ENCODE data around the gene DNMT3A.

Gene DNMT3A

DNA sequence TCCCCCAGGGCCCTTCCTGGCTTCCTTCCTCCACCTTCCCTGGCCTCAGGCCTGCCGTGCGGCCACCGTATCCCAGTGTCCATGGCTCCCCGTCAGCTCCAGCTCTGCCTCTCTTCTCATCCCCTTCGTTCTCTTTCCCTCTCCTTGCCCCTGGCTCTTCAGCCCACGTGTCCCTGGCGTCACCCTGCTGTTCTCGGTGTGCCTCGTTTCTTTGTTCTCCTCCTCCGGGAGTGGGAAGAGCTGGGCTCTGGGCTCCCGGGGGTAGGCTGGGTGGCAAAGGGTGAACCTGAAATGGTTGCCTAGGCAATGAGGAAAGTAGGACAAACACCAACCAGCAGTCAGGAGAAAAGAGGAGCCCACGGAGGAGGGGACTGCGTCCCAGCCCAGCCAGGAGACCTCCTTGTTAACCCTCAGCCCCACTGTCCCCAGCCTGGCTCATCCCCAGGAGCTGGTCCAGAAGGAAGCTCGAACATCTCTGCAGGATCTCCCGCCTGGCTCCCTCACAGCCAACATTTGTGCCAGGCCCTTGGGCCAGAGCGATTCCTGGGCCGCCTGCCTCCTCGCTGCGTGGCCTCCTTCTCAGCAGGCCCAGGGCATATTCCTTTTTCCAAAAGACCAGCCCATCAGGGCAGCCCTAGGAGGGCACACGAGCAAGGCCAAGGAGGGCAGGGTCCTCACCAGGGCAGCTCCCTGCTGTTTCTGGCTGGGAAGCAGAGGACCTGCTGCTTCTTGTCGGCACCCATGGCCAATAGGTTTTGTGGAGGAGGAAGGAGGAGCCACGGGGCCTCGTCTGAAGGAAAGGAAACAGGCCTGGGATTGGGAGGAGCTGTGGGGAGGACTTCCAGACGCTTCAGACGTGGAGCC, 30.9 kb upstream of the DNMT3A start:
- no peak for DNase-seq

DNA sequence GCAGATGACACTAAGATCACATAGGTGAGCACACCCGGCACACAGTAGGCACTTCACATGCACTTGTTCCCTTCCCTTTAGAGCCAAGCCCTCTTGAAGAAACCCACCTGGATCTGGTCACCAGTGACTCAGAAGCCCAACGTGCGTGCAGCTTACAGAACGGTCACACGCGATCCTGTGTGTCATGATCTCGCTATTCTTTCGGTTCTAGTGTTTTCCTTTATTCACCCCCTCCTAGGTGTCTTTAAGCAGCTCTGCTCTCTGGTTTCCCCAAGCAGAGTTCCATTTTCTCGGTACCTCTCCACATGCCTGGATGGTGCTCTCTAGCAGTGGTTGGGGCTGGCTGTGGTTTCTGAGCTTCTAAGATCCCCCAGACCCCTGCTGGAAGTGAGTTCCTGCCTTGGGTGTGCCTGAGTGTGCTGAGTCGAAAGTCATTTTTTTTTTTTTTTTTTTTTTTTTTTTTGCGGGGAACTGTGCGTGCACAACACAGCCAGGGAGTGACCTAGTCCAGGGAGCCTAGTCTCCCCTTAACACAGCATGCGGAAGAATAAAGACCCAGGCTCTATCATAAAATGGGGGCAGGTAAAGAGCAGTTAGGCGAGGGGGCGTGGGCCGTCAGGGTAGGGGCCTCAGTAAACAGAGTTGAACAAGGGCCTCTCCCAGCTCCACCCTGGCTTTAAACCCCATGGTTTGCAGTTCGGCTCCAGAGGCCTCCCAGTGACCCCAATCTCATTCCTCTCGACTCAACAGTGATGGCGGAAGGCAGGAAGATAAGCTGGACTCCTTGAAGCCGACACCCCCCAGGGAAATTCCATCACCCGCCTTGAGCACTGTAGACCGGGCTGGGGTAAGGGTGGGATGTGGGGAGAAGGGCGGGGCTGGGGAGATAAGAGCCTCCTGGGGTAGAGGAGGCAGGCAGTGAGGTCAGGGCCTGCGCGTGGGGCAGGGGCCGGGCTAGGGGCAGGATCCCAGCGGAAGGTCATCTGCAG, 29.8 kb upstream of the DNMT3A start:
- DNase-seq, result no peak

DNA sequence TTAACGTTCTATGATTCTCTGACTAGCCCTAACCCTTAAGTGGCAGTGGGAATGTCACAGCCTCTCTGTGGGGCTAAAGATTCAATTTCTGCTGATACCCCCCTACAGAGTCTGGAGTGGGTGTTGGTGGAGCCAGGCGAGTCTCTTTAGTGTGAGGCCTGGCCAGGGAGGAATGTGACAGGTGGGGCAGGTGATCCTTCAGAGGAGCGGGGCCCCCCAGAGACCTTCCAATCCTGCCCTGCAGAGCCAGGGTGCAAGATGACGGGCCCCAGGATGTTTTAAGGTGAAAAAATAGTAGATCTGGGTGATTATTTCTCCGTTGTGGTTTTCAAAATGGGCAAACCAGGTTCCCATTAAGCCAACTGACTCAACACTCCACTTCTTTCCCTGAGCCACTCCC, 28.2 kb upstream of the DNMT3A start:
- no peak for DNase-seq

DNA sequence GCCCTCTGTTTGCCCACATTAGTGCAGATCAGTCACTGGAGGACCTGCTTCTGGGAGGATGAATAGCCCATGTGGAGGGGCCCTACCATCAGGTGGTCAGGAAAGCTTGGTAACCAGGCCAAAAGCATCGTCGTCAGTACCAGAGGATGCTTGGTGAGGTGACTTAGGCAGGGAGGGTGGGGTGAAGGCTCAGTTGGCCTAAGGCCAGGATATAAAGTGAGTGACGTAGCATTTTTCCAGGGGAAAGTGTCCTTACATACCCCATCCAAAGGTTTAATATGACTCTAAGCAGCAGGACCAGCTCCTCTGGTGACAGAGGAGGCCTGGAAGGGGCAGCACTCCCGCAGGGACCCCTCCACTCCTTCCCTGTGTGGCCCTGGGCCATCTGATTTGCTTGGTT, 27.7 kb upstream of the DNMT3A start:
- no peak for DNase-seq

DNA sequence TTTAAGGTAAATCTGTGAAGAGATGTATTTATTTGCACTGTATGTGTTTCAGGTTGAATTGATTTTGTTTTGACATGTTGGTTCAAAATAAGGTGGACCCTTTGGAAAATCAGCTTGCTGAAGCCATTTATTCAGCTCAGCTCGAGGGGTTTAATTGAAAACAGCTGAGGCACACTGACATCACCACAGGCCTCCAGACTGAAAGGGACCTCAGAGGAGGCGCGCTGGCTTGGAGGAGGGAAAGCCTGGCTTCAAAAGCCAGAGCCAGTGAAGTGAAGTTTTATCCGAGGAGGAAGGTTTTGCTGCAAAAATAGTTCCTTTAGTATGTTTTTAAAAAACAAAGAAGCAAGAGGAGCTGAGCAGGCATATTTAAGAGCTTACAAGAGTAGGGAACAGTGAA, 26.9 kb upstream of the DNMT3A start:
- no peak for DNase-seq

DNA sequence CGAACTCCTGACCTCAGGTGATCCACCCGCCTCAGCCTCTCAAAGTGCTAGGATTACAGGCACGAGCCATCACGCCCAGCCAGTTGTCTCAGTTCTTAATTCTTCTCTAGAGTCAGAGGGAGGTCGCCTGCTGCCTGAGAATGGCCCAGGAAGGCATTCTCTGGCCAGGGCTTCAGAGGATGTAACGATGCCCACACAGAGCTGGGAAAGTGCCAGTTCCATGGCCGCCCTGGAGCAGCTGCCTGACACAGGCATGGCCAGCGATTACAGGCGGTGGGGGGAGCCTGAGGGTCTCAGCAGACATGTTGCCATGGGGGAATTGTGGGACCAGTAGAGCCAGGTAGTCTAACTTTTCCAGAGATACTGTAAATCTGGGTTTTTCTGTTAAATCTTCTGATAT, 25.6 kb upstream of the DNMT3A start:
- no peak for DNase-seq

DNA sequence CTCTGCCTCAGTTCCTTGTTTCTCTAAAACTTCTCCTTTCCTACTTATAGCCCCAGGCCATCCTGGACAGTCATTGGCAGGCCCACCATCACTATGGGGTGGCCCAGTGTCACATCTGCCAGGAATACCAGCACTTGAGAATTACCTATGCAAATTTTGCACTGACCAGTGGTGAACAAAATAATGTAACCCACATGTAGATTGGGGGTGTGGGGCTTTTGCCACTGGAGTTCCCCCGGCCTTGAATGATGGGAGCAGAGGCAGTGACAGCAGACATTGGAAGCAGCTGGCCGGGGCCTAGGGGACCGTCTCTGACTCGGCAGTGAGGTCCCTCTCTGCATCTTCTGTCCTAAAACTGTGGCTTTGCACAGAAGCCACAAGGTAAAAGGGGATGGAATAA, 24.9 kb upstream of the DNMT3A start:
- DNase-seq, result no peak

DNA sequence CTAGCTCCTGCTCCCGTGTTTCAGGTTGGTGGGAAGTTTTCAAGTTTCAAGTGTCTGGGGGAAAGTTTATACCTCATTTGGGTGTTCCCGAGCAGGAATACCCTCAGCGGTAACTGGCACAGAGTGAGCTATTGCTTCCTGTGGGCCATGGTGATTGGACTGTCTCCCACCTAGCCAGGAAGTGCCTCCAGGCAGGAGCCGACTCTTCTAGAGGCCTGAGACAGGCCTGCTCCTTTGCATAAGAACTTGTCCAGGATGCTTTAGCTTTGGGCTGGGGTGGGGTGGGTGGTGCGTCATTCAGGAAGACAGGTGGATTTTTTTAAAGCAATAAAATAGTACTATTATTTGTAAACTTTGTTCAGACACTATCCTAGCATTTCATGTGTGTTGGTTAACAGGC, 23.5 kb upstream of the DNMT3A start:
- no peak for DNase-seq

DNA sequence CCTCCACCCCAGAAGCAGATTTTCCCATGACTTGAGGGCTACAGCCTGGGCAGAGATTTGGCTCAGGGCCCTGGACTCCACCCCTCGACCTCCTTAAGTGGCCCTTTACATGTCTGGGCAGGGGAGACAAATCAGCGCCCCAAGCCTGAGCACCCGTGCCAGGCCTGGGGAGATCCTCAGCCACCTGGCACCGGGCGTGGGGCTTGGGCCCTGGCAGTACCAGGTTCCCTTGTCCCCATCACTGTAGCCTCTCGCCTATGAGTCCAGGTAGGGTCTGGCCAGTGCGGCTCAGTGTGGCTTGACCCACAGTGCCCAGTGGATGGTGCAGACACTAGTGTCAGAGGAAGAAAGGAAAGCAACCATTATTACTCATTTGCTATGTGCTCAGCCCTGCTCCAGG, 22.0 kb upstream of the DNMT3A start:
- DNase-seq, result peak; percentile 66

DNA sequence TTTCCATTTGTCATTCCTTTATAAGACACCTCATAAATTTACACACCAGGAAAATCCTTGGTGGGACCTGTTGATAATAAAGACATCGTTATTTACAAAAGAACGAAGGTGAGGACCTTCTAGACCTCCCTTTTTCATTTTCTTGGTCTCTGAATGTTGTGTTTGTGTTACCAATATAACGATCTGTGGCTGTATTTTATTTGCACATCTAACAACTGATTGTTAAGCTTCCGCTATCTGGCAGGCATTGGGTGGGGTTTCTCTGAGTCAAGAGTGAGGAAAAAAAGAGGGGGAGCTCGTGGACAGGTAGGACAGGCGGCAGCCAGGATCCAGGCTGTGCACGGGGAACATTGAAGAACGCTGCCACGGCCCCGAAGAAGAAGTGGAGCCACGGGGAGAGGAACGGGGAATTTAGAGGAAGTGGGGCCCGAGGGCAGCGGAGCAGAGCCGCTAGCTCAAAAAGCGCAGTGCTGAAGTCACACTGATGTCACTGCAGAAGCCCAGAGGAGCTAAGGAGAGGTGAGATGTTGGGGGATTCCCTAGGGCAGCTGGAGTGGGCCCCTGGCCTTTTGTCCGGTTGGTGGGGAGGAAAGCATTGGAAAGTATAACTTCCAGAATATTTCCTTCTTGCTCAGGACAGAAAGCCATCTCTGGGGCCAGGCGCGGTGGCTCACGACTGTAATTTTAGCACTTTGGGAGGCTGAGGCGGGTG, 20.9 kb upstream of the DNMT3A start:
- no peak for DNase-seq

DNA sequence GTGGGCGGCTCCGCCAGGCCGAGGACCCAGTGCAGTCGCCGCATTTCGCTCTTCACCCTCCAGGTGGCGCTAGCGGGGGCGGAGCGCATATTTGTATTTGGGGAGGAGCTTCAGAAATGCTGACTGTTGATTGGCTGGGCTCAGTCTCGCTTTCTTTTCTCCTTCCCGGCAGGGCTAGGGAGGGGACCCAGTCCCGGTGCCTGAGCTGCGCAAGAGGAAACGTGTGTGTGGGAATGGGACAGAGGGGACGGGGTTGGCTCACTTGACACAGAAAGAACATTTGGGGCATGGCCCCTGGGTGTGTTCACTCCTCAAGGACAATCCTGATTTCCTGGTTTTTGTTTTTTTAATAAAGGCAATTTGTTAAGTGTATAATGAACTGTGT, 20.3 kb upstream of the DNMT3A start:
- no peak for DNase-seq

DNA sequence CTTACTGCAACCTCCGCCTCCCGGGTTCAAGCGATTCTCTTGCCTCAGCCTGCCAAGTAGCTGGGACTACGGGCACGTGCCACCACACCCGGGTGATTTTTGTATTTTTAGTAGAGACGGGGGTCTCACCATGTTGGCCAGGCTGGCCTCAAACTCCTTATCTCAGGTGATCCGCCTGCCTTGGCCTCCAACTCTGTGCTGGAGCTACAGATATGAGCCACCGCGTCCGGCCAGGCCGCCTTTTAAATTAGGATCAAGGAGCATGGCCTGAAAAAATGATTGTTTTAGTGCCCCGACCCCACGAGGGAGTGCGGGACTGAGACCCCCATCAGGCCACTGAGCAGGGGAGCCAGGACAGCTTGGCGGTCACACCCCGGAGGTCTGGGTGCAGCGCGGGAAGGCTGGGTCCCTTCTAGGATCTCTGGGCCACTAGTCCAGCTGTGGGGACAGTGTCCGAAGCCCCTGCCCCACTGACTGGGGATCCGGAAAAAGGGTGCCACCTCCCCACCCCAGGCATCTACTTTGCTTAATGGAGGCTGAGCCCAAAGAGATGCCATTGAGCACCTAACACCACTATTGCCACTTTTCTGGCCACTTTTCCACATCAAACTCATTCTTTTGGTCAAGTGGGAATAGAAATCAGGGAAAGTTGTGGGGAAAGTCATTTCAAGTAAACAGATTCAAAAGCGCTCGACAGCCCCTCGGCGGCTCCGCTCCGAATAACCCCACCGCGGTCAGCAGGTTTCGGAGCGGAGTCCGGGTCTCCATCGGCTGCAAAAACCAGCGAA, 19.7 kb upstream of the DNMT3A start:
- no peak for DNase-seq

DNA sequence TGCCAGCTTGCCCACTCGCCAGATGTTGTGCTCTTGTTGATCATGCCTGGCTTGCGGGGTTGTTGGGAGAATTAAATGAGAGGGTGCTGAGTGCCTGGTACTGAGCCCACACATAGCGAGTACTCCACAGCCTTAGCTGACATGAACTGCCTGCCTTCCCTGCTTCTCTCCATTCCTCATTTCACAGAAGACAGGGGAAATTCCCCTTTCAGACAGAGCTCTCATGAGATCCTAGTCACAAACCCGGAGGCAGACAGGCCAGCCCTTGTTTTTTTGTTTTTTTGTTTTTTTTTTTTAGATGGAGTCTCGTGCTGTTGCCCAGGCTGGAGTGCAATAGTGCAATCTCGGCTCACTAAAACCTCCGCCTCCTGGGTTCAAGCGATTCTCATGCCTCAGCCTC, 17.1 kb upstream of the DNMT3A start:
- no peak for DNase-seq

DNA sequence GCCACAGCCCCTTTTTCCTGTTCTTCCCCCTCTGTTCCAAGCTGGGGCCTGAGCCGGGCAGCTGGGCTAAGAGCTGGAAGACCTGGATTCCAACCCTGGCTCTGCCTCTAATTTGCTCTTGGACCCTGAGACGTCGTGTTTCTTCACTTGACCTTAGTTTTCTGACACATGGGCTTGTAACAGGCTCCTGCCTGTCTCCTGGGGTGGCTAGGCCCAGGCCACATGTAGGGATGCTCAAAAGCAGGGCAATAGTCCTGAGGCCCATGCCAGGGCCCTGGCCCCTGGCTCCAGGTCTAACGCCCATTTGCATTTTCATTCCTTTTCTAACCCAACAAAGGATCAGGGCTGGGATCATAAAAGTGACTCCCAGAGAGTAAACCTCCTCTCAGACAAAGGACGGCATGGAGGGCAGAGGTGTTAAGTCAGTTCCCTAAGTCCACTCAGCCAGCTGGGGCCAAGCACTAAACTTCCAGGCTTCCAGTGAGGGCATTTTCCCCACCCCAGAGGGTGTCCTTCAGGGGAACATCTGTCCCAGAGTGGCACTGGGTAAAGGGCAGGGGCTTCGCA, 16.6 kb upstream of the DNMT3A start:
- no peak for DNase-seq

DNA sequence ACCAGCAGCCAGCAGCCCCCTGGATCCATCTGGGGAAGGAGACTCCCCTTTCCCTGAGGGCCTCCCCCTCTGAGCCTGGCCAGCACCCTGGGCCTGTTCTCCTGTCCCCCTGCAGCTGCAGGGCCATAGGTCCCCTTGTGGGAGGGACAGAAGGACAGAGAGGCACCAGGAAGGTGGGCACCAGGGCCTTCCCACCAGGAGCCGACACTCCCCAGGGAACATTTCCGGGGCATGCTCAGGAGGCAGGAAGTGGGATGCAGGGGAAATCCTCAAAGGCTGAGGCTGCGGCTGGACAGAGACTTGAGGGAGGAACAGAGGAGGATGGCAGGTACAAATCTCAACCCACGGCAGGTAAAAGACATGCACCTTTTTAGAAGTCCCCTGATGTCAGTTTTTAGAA, 14.4 kb upstream of the DNMT3A start:
- no peak for DNase-seq

DNA sequence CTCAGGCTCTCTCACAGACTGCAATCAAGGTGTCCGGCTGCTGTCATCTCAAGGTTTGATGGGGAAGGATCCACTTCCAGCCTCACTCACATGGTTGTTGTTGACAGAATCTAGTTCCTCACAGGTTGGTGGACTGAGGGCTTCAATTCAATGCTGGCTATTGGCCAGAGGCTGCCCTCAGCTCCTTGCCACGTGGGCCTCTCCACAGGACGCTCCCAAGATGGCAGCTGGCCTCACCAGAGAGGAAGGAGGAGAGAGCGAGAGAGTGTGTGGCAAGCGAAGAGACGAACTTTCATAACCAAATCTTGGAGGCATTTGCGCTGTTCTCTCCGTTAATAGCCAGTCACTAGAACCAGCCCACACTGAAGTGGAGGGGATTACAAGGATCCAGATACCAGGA, 13.5 kb upstream of the DNMT3A start:
- DNase-seq, result no peak

DNA sequence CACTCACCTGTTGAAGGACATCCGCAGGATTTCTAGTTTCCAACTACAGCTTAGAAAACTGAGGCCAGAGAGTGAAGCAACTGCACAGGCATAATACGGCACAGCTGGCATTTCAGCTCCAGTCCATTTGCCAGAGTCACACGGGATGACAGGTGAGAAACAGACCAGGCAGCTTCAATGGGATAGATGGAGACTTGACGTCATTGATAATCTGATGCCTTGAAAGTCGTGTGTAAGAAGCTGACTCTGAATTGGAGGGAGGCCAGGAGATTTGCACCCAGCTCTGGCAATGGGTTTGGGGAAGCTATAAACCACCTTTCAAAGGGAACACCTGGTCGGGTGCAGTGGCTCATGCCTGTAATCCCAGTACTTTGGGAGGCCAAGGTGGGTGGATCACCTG, 12.4 kb upstream of the DNMT3A start:
- no peak for DNase-seq

DNA sequence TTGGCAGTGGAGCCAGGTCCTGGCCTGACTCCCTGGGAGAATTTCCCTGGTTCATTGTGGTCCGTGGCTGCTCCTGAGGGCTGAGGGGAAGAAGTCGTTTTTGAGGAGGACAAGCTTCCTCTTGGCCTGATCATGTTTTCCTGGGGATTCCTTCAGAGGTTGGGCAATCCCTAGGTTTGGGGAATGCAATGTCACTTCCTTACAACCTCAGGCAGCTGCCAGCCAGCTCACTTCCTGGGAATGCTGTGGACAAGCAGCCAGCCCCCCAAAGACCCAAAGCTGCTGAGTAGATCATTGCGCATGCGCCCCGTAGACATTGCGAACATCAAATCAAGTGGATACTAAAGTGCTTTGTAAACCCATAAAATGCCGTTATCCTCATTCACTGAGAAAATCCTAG, 7.7 kb upstream of the DNMT3A start:
- no peak for DNase-seq

DNA sequence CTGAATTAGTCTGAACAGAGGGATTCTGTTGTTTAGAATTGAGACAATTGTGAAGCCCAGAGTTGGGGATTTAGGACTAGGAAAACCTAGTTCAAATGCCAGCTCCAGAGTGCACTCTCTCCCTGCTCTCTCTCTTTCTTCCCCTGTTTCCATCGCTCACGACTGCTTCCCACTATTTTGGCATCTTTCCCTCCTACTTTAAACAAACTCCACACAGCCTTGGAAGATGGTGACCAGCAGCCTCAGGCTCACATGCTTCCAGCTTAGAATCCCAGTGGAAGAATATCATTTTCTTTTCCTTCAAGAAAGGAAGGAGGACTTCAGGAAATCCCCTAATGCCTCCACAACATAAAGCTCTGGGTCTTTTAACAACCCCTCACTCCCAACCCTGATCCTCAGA, 6.1 kb upstream of the DNMT3A start:
- DNase-seq, result no peak

DNA sequence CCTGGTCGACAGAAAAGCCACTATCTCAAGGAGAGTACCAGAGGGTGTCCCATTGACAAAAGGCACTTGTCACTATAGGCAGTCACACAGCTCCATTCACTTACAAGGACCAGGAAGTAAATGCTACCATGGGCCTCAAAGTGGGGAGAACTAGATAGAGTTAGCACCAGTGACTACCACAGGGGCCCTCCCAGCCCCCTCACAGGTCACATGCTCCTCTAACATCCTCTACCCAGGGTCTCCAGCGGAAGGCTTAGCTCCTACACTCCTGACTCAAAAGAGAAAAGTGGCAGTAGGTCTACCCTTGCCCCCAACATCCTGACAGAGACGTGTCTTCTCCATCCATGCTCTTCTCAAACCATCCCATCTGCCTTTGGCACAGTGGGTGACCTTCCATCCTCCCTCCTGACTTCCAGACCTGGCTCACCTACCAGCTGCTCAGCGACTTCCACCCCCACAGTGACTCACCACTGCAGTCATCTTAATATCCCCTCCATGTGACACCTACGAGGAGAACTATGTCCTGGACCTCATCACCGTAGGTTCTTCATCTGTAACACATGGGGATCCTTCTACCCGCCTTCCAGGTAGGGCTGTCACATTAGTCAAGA, 5.6 kb upstream of the DNMT3A start:
- DNase-seq, result no peak

DNA sequence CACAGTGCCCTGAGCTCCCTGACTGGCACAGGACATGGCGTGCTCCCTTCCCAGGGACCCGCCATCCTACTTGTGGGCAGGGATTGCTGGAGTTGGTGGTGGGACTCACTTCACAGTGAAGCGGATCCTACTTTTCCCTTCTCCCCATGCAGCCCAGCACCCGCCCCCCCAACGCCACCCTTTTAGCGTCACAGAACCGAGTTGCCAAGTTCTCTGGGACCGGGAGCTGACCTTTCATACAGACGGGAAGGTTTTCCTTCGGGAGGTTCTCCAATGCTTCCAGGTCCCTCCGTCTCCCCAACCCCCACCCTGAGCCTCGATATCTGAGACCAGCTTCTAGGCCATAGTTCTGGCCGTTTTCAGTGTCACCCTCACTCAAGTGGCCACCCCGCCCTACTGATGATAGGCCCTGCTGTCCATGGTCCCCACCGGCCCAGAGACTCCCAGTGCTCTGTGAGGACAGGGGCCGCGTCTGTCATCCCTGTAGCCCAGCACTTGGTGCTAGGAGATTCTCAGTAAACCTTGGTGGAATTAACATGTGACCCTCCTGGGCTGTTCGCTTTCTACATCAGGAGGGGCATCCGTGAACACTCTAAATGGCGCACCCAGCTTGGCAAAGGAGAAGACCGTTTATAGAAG, 1.6 kb upstream of the DNMT3A start:
- DNase-seq, result no peak

Data from DMS79 (cell line).